GM18858 (cell line): ENCODE data around the gene CUBN.
"Not testable (repeated sequence)": the region's sequence is repeated elsewhere in the genome, so short reads cannot be mapped to it uniquely, and the experiment has no call there.

ENCODE experiments used
- ATAC-seq: cut with Tn5 transposase; IDR thresholded peaks from one replicate; pipeline ENCODE4 v1.9.1; 2021; ENCODE audit not compliant: unreplicated experiment

CUBN gene

DNA sequence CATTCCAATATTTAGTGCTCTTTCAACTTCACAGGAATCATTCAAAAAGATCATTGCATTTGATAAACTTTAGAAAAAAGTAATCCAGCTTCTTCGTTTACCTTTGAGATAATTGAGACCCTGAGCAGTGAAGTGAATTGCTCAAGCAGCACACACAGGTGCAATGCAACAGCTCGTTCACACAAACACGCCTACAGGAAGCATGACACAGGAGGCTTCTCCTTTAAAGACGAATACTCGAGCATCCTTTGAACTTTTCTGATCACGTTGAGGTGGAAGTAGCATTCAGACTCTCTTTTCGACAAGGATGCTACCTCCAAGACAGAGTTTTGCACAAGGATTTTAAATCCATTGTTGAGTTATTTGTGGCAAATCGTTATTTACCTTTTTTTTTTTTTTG lies 294.4 kb downstream of the CUBN start:
- ATAC-seq, result no peak

GRCh38 chr10:16832351-16833080 lies 297.1 kb downstream of the CUBN start:
- no peak for ATAC-seq

DNA sequence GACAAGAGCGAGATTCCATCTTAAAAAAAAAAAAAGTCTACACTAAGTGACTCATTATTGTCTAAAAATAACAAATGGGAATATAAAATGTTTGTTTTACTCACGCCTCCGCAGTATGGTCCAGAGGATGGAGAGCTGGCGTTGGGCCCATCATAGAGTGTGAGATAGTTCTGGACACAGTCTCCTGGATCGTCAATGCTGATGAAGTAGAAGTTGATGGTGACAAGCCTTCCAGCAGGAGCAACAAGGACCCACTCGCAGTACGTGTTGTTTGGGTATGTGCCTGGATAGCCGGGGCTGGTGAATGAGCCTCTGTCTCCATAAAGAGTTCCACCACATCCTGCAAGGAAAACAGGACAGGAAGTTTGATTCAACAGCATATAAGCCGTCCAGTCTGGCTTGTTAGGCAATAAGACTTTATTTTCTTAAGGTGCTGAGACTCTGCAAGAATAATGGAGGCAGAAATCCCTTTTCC lies 300.9 kb downstream of the CUBN start:
- ATAC-seq, result no peak

- ATAC-seq, result peak; percentile 90
These were observed 301.5 kb downstream of the CUBN start for GRCh38 chr10:16828114-16828568.

DNA sequence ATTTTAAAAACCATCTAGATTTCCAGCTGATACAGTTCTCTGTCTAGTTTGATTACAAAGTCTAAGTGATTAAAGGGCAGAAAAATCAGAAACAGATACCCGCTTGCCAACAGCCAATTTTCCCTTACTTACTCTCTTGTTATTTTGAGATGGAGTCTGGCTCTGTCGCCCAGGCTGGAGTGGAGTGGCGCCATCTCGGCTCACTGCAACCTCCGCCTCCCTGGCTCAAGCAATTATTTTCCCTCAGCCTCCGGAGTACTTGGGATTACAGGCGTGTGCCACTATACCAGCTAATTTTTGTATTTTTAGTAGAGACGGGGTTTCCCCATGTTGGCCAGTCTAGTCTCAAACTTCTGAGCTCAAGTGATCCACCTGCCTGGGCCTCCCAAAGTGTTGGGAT lies 302.1 kb downstream of the CUBN start:
- ATAC-seq, result not testable (repeated sequence)

- ATAC-seq, result no peak
These were observed 306.8 kb downstream of the CUBN start for GRCh38 chr10:16822726-16823360.

DNA sequence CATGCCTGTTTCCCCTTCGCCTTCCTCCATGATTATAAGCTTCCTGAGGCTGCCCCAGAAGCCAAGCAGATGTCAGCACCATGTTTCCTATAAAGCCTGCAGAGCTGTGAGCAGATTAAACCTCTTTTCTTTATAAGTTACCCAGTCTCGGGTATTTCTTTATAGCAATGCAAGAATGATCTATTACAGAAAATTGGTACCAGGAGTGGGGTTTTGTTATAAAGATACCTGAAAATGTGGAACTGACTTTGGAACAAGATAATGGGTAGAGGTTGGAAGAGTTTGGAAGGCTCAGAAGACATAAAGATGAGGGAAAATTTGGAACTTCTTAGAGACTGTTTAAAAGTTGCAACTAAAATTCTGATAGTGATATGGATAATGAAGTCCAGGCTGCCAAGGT lies 307.6 kb downstream of the CUBN start:
- ATAC-seq, result no peak

DNA sequence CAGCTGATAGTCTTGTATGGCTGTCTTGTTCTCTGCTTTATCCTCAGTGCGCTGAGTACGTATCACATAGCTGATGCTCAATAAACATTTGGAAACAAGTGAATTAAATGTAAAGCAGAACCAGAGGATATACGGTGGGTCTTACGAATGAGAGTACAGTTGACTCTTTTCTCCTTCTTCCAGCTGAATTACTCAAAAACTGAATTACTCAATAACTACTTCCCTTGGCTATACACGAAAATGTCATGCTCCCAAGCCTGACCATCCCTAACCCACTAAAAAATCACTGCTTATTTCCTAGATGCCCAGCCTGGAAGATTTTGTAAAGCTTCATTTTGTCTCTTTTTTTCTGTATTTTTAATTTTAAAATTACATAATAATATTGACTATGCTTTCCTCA lies 309.2 kb downstream of the CUBN start:
- no peak for ATAC-seq

DNA sequence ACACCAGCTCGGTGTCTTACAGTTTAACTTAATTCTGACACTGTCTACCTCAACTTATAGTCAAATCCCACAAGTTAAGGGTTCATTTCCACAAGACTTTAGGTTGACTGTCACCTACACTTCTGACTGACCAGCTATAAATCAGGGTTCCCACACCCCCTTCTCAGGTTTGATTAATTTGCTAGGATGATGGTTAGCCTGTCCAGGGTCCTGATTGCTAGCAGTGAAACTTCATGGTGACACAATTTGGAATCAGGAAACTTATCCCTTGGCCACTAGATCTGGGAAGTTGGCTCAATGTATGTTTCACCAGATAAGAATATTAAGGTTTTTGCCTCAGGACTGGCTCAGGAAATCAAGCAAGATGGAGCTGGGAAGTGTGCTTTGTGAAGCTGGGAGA lies 309.6 kb downstream of the CUBN start:
- ATAC-seq, result no peak

GRCh38 chr10:16819436-16819835 lies 310.2 kb downstream of the CUBN start:
- ATAC-seq, result no peak

DNA sequence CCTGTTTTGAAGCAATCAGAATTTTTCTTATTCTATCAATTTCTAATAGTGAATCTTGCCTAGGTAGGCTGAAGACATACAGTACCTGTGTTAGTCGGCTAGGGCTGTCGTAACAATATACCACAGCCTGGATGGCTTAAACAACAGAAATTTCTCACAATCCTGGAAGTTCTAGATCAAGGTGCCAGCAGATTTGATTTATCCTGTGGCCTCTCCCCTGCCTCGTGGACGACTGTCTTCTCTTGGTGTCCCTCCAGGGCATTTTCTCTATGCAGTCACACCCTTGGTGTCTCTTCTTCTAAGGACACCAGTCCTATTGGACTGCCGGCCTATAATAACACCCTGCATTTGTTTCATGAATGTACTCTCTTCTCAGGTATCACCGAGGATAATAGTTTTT lies 310.6 kb downstream of the CUBN start:
- ATAC-seq, result no peak

- ATAC-seq, result peak; percentile 96
These were observed 312.2 kb downstream of the CUBN start, which contains the start of gene RSU1 for GRCh38 chr10:16817125-16818019. TSS of gene RSU1 (minus strand) at chr10:16817424. CDS start at chr10:16817081, 343 bp downstream.

- no peak for ATAC-seq
These were observed 312.8 kb downstream of the CUBN start for GRCh38 chr10:16816830-16817124.

- ATAC-seq, result no peak
These were observed 313.4 kb downstream of the CUBN start for GRCh38 chr10:16816171-16816570.

GRCh38 chr10:16814012-16814411 lies 315.6 kb downstream of the CUBN start:
- no peak for ATAC-seq

DNA sequence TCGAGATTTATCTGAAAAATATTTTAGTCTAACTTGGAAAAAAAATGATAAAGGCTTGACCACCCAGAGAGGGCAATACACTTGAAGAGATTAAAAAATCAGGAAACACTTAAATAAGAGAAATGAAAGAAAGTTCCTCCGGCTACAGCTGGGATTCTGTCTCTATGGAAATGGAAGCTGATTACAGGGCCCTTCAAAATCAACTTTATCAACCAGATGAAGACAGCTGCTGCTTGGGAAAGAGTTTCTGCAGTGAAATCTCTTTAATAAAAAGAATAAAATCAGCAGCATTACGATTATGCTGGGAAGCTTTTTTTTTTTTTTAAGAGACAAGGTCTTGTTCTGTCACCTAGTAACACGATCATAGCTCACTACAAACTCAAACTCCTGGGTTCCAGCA lies 316.9 kb downstream of the CUBN start:
- ATAC-seq, result no peak

- no peak for ATAC-seq
These were observed 317.8 kb downstream of the CUBN start for GRCh38 chr10:16811765-16812164.

- ATAC-seq, result no peak
These were observed 318.3 kb downstream of the CUBN start for GRCh38 chr10:16811292-16811691.

DNA sequence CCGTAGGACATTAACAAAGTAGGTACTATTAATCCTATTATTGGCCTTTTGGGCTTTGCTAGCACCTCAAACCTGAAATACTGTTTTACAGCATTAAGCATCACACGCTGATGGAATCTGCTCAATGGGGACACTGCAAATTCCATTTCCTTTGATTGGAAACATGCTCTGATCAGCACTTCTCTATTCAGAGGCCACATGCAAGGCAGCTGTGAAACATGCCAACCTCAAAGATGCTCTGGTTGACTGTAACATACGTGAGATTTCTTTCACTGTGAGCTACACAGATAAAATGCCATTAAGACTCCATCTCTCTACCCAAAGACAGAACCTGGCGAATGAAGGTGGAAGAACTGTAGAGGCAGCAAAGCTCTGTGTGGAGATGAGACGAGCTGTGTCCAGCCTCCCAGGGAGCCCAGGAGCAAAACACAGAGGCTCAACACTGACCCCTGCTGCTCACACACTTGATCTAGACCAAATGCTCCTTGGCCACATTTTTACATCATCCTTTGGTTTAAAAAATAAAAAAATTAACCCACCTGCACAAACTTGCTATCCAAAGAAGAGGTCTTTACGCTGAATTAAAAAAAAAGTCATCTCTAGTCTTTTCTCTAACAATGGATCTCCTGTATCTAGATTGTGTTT lies 320.4 kb downstream of the CUBN start:
- ATAC-seq, result peak; percentile 78

- no peak for ATAC-seq
These were observed 325.5 kb downstream of the CUBN start for GRCh38 chr10:16804123-16804522.

DNA sequence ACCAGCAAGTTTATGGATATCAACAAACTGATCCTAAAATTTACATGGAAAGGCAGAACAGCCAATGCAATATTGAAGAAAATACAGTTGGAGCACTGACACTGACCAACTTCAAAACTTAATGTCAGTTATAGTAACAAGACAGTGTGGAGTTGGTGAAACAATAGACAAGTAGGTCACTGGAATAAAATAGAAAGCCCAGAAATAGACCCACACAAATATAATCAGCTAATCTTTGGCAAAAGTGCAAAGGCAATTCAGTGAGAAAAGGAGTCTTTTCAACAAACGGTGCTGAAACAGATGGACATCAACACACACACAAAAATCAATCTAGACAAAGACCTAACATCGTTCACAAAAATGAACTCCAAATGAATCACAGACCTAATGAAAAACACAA lies 326.1 kb downstream of the CUBN start:
- ATAC-seq, result no peak
